Lung (tissue), 12 donors: ENCODE results near the gene TOM1. TPM values are rescaled to one million over a fixed set of nuclear protein-coding genes. Genes with fewer than 3 reads are reported as not detected.

Source experiments
- ATAC-seq: fragments of 200-7000 bp; cut with Tn5 transposase; one replicate; pipeline ENCODE4 v1.9.1; 2020; ENCODE audit warnings: moderate number of reproducible peaks; ENCODE audit not compliant: insufficient read depth, low FRiP score
- DNase-seq, 3 donors: peaks; one replicate each; pipeline ENCODE4 v3.0.0-alpha.2; 2013 to 2017
- H3K27ac ChIP-seq, 2 donors: one replicate each; pipeline ENCODE4 v1.5.1; 2013; ENCODE audit warnings: mild to moderate bottlenecking in 2 of 2, moderate library complexity in 2 of 2, control low read depth in 1 of 2, inconsistent platforms in 1 of 2, low read depth in 1 of 2, low read length in 1 of 2
- H3K27me3 ChIP-seq, 3 donors: one replicate each; pipeline ENCODE4 v1.5.1; 2013; ENCODE audit warnings: low read length in 2 of 3; ENCODE audit not compliant: control insufficient read depth in 3 of 3, insufficient read depth in 3 of 3
- H3K36me3 ChIP-seq, 4 donors: one replicate each; pipeline ENCODE4 v1.5.1; 2013; ENCODE audit warnings: low read length in 4 of 4, mild to moderate bottlenecking in 1 of 4, moderate library complexity in 1 of 4; ENCODE audit not compliant: control insufficient read depth in 4 of 4, insufficient read depth in 4 of 4
- H3K4me1 ChIP-seq, 5 donors: one replicate each; pipeline ENCODE4 v1.5.1; 2013; ENCODE audit warnings: low read length in 5 of 5, mild to moderate bottlenecking in 2 of 5, moderate library complexity in 1 of 5; ENCODE audit not compliant: control insufficient read depth in 5 of 5, insufficient read depth in 5 of 5
- H3K4me3 ChIP-seq: one replicate; pipeline ENCODE4 v1.5.1; 2013; ENCODE audit warnings: mild to moderate bottlenecking, control low read depth, moderate library complexity
- H3K9ac ChIP-seq, 2 donors: one replicate each; pipeline ENCODE4 v1.5.1; 2013; ENCODE audit warnings: low read length in 2 of 2, control low read depth in 1 of 2; ENCODE audit not compliant: insufficient read depth in 1 of 2
- H3K9me3 ChIP-seq, 4 donors: one replicate each; pipeline ENCODE4 v1.5.1; 2013; ENCODE audit warnings: low read length in 3 of 4, mild to moderate bottlenecking in 1 of 4, moderate library complexity in 1 of 4; ENCODE audit not compliant: control insufficient read depth in 4 of 4, insufficient read depth in 3 of 4
- WGBS, 2 donors: extraction: QIAGEN DNeasy Blood & Tissue Kit; methylation state at CpG; one replicate each; pipeline ENCODE4 v1.1.7; 2013; 5-methylcytosine and 5-hydroxymethylcytosine counted together
- polyA plus RNA-seq, 2 donors: library from polyadenylated mRNA; stranded (reverse); fragments of 200-250 nt; gene quantifications; one replicate each; pipeline ENCODE4 v1.2.1, GENCODE V29; 2013
- total RNA-seq, 2 donors: library from RNA; depleted of rRNA in 1 of 2; stranded (reverse); fragments of >200 nt in 1 of 2; gene quantifications; one replicate each; pipeline ENCODE4 v1.2.1, GENCODE V29; 2014 to 2021
- TF ChIP-seq, protein P1 (sequence below): IDR thresholded peaks from 2 replicates; pipeline ENCODE4 v1.5.1; 2012; ENCODE audit warnings: mild to moderate bottlenecking; ENCODE audit errors: control extremely low read depth, extremely low read depth
- donor health status: control.
- donor health status: control.
- donor health status: Bipolar disorder and iron deficiency.
- donor health status: healthy.
- donor health status: DM: yes; HTN: yes; CAD: no.

The TOM1 gene
- total and polyA plus RNA-seq, 4 donors = 53.4 to 131 (median 72.6) TPM

DNA sequence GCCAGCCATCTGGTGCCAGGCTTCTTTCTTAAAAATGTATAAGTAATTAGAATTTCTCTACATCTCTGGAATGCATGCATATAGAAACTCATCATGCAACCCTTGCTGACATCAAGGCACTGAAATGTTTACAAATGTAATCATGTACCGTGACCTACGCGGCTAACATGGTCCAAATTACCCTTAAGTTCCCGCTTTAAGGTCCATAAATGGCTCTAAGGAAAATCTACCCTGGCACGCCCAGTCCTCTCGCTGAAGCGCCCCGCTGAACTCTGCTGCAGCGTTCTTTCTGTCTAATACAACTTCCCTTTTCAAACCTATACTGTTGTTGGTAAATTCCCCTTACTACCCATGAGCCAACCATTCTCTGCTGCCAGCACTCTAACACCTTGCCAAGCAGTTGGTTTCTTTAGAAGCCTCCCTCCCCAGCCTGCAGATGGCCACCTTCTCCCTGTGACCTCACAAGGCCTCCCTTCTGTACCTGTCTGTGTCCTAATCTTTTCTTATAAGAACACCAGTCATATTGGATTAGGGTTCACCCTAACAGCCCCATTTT, 67.7 kb downstream of the TOM1 start:
- Histone ChIP-seq H3K36me3 (no peaks in the 10 kb centered on the region), H3K4me3 (no peak overlapping the region), H3K27me3 (no peaks in the 10 kb centered on the region), H3K27ac (no peak overlapping the region), H3K9ac (no peak overlapping the region), H3K9me3 (no peaks in the 10 kb centered on the region), H3K4me1 (peaks cover 0 to 10% (median 2%) of the 10 kb centered on the region in 5 donors)
- DNase-seq (peak in 2 of 3 donors; percentile 28 to 39), ATAC-seq (no peak)
- WGBS, 2 donors = 33 to 59% methylated on average over 9 of the region's 9 CpGs
- TF ChIP-seq, protein P1, sequence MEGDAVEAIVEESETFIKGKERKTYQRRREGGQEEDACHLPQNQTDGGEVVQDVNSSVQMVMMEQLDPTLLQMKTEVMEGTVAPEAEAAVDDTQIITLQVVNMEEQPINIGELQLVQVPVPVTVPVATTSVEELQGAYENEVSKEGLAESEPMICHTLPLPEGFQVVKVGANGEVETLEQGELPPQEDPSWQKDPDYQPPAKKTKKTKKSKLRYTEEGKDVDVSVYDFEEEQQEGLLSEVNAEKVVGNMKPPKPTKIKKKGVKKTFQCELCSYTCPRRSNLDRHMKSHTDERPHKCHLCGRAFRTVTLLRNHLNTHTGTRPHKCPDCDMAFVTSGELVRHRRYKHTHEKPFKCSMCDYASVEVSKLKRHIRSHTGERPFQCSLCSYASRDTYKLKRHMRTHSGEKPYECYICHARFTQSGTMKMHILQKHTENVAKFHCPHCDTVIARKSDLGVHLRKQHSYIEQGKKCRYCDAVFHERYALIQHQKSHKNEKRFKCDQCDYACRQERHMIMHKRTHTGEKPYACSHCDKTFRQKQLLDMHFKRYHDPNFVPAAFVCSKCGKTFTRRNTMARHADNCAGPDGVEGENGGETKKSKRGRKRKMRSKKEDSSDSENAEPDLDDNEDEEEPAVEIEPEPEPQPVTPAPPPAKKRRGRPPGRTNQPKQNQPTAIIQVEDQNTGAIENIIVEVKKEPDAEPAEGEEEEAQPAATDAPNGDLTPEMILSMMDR = no peak

DNA sequence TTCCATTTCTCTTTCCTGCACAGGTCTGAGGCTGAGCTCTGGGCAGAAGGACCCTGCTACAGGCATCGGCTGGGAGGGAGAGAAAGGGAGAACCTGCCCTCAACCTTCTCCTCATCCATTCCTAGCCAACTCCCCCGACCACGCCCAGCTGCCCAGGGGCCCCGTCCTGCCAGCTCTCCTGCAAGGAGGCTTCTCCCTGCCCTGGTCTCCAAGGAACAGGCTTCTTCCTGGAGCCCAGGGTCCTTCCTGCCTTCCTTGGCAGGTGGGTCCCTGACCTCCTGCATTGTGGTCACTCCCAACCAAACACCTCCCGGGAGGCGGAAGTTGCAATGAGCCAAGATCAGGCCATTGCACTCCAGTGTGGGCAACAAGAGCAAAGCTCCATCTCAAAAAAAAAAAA, 68.7 kb downstream of the TOM1 start:
- Histone ChIP-seq H3K27me3 (no peaks in the 10 kb centered on the region), H3K9ac (no peak overlapping the region), H3K27ac (no peak overlapping the region), H3K4me1 (peaks cover 0 to 10% (median 2%) of the 10 kb centered on the region in 5 donors), H3K9me3 (no peaks in the 10 kb centered on the region), H3K4me3 (no peak overlapping the region), H3K36me3 (no peaks in the 10 kb centered on the region)
- TF ChIP-seq, protein P1 = no peak
- ATAC-seq (no peak), DNase-seq (no peak)
- 84 to 89% methylated on average over 5 to 6 of the region's 6 CpGs for WGBS, 2 donors

DNA sequence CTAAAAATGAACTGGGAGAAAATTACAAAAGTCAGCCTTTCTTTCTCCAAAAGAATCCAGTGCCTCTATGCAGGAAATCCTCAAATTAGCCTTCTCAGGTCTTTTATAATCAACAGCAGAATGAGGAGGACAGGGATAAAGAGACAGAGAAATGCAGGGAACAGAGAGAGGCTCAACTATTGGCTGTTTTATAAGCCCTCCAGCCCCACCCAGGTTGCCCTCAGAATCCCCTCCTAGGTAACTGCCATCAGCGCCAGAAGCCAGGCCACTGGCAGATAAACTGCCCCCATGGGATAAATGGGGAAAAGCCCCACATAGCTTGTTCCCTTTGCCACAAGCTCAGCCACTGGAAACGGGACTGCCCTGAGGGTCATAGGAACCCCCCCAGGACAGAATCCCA, 70.3 kb downstream of the TOM1 start:
- H3K4me3 ChIP-seq = no peak overlapping the region
- H3K27me3 ChIP-seq = no peaks in the 10 kb centered on the region
- ATAC-seq (no peak), DNase-seq (no peak)
- TF ChIP-seq, protein P1 = no peak
- no peaks in the 10 kb centered on the region for H3K36me3 ChIP-seq
- peaks cover 0 to 10% (median 2%) of the 10 kb centered on the region in 5 donors for H3K4me1 ChIP-seq
- no peaks in the 10 kb centered on the region for H3K9me3 ChIP-seq
- 88 to 93% methylated on average over 2 of the region's 2 CpGs for WGBS, 2 donors
- H3K9ac ChIP-seq = no peak overlapping the region
- no peak overlapping the region for H3K27ac ChIP-seq

DNA sequence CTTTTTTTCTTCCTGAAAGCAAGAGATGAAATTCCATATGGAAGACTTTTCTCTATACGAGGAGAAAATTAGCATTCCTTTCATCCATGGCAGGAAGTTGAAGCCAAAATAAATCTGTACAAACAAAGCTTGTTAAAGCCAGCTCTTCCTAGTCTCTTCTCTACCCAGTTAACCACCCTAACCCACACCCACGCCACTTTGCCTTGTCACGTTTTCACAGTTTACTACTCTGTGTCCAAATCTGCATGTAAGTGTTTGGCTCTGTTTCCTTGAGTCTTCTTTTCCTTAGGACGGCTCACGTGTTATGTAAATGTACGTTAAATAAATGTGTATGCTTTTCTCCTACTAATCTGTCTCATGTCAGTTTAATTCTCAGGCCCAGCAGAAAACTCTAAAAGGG, 74.1 kb downstream of the TOM1 start:
- no peak overlapping the region for H3K9ac ChIP-seq
- TF ChIP-seq, protein P1 = no peak
- DNase-seq (no peak), ATAC-seq (no peak)
- no peaks in the 10 kb centered on the region for H3K36me3 ChIP-seq
- no peak overlapping the region for H3K4me3 ChIP-seq
- peaks cover 3 to 24% (median 4%) of the 10 kb centered on the region in 5 donors for H3K4me1 ChIP-seq
- 83 to 89% methylated on average over 6 of the region's 6 CpGs for WGBS, 2 donors
- no peak overlapping the region for H3K27ac ChIP-seq
- no peaks in the 10 kb centered on the region for H3K27me3 ChIP-seq
- no peaks in the 10 kb centered on the region for H3K9me3 ChIP-seq
